ENCODE results near the gene SART1.

SART1 gene, protein sequence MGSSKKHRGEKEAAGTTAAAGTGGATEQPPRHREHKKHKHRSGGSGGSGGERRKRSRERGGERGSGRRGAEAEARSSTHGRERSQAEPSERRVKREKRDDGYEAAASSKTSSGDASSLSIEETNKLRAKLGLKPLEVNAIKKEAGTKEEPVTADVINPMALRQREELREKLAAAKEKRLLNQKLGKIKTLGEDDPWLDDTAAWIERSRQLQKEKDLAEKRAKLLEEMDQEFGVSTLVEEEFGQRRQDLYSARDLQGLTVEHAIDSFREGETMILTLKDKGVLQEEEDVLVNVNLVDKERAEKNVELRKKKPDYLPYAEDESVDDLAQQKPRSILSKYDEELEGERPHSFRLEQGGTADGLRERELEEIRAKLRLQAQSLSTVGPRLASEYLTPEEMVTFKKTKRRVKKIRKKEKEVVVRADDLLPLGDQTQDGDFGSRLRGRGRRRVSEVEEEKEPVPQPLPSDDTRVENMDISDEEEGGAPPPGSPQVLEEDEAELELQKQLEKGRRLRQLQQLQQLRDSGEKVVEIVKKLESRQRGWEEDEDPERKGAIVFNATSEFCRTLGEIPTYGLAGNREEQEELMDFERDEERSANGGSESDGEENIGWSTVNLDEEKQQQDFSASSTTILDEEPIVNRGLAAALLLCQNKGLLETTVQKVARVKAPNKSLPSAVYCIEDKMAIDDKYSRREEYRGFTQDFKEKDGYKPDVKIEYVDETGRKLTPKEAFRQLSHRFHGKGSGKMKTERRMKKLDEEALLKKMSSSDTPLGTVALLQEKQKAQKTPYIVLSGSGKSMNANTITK

DNA sequence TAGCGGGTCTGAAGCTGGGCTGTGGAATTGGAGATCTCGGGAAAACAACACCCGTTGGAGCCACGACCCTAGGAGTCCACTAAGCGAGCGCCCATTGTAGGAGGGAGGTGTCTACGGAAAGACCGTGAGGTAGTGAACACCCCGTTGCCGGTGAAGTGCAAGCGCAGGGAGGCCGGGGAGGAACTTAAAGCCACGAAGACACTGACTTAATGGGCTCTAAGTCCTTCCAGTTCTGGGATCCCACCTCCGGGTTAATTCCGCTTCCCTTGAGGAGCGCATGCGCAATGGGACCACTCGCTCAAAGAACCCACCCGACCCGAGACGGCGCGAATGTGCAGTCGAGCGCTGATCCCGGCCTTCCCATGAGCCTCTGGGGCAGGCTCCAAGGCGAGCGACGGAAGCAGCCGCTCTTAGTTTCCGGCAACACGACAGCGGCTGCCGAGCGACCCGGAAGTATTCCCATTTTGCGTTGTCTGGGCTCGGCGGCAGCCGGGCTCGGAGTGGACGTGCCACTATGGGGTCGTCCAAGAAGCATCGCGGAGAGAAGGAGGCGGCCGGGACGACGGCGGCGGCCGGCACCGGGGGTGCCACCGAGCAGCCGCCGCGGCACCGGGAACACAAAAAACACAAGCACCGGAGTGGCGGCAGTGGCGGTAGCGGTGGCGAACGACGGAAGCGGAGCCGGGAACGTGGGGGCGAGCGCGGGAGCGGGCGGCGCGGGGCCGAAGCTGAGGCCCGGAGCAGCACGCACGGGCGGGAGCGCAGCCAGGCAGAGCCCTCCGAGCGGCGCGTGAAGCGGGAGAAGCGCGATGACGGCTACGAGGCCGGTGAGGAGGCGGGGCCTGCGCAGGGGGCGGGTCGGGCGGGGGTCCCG lies at the start of gene SART1:
TSS of gene SART1 (plus strand) at position 468 of the 874 bp plus-strand sequence. CDS start at position 515, 47 bp downstream.
- DNase-seq = peak; percentile 85

DNA sequence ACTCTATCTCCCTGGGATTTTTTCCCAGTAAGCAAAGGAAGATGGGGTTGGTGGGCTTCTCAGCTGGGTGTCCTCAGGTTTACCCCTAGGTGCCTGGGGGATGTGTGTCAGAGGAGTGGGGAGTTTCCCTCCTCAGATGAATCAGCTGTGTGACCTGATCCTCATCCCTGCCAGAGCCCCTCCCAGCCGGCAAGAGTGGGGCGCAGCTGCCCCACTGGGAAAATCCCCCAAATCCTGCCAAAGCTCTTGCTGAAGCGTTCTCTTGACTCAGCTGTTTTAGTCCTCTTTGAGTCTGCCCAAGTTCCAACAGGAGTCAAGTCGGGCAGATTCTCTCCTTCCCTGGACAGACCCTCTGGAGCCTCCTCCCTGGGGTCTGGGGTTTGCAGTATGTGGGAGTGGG lies 48.7 kb upstream of the SART1 start:
- DNase-seq = no peak

DNA sequence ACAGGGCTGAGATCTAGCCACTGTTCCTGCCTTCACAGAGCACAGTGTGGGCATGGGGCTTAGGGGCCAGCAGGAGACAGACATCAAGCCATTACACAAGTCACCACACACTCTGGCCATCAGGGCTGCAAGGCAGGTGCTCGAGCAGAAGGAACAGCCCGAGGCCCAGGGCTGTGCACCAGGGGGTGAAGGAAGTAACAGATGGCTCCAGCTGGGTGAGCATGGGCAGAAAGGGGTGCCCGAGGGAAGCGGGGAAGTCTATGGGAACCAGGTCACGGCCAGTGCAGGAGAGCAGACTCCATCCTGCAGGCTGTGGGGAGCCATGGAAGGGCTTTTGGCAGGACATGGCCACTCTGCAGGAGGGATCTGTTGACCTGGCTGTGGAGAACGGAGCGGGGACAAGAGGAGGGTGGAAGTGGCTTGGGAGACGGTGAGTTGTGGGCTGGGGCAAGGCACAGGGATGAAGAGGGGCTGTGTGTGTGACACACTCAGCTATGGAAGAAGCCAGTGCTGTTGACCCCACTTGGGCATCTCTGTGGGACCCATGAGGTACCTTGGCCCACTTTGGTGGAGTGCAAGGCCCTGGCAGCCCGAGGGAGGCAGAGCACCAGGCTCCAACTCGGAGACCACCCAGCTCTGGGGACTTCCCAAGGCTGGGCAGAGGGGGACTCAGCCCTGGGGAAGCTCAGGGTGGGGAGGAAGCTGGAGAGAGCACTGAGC lies 46.3 kb upstream of the SART1 start:
- peak; percentile 30 for DNase-seq

- no peak for DNase-seq
Observed at GRCh38 chr11:65915821-65916251, 45.7 kb upstream of the SART1 start.

- DNase-seq = no peak
Observed at GRCh38 chr11:65916391-65916790, 45.1 kb upstream of the SART1 start.

DNA sequence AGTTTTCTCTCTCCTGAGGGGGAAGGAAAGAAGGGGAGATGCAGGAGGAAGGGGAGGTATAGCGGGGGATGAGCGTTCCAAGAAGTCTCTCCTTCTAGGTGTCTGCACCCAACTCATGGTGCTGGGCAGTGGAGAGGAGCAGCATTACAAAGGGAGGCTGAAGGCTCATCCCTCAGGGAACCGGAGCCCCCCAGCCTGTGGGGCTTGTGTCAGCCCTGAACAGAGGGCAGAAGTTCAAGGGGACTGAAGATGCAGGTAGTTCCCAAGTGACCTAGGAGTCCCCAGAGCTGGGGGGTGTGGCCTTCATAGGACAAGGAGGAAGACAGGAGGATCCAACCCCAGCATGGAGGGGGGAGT lies 44.5 kb upstream of the SART1 start:
- DNase-seq = no peak

DNA sequence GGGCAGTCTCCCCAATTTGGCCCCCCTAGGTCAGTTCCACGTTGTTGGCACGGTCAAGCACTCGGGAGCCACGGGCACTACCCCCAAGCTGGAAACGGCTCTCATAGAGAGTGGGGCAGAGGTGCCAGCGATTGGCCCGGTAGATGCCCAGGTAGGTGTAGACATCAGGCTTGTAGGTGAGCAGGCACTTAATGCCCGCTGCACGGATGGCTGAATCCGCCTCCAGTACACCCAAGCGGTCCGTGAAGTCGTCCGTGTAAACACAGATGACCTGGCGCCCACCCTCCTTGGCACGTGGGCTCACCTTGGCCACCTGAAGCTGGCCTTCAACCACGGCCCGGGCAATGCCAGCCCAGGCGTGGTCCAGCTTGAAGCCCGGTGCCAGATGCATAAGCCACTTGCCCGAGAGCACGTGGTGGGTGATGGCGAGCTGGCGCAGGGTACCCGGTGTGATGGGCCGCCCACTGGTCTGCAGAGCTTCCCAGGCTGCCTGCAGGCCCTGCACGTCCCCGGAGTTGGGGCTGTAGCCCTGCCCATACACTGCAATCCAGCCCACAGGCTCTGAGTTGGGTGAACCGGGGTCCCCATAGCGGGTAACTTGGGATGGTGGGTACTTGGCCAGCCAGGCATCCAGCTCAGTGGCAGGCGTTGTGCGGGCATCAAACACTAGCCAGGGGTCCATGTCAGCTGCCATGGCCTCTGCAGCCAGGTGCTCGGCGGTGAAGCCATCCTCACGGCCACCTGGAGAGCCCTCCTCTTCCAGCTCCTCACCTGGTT lies 43.9 kb upstream of the SART1 start:
- no peak for DNase-seq

DNA sequence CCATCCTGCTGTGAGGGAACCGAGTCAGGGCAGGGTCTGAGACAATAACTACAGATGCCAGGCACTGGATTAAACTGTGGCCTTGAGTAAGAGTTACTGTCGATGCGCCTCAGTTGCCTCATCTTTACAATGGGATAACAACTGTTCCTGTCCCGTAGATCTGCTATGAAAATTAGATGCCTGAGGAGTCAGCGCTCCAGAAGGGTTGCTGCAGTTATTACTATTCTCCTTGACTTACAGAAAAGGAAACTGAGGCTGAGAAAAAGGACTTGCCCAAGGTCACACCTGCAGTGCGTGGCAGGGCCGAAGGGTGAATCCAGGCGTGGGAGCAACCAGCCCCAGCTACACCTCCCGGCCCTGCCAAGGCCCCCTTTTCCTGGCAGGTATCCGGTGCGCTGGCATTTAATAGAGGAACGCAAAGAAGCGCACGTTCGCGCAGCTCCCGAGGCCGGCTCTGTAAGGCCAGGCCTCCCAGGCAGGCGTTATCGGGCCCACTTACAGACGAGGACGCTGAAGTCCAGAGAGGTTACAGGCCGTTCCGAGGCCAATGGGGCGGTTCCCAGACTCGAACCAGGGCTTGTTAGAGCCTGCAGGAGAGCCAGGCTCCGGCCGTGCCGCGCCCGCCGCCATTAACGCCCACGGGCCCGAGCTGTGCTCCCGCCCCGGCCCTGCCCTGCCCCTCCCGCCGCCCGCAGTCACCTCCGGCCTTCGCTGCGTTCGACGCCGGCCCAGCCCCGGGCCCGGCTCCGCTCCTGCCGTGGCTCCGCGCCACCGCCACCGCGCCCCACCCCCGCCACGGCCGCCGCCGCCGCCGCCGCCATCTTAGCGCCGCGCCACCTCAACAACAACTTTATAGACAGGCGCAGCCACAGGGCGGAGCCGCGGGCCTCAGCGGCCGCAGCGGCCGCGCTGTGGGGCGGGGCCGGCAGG lies 43.1 kb upstream of the SART1 start, which contains the start of gene C11orf68:
TSS of gene C11orf68 (minus strand) at position 852 of the 930 bp plus-strand sequence. CDS start at position 821, 31 bp downstream.
- DNase-seq = no peak

DNA sequence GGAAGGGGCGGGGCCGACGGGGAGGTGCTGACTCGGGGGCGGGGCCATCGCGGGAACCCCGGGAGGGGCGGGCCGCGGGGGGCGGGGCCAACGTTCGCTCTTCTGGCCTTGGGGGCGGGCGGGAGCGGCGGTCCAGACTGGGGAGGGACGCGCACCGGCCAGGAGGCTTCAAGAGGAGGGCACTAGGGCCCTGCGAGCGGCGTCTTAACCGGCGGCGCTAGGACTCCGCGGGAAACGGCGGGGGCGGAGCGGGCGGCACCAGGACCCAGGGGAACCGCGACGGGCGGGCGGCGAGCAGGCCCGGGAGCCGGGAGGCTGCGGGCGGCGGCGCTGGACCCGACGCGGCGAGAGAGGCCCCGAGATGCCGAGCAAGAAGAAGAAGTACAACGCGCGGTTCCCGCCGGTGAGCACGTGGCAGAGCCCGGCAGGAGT lies 42.4 kb upstream of the SART1 start, which contains the start of gene DRAP1:
TSS of gene DRAP1 (plus strand) at position 286 of the 432 bp plus-strand sequence. CDS start at position 362, 76 bp downstream.
- peak; percentile 78 for DNase-seq

- DNase-seq = no peak
Observed at GRCh38 chr11:65919573-65920371, 41.8 kb upstream of the SART1 start.

DNA sequence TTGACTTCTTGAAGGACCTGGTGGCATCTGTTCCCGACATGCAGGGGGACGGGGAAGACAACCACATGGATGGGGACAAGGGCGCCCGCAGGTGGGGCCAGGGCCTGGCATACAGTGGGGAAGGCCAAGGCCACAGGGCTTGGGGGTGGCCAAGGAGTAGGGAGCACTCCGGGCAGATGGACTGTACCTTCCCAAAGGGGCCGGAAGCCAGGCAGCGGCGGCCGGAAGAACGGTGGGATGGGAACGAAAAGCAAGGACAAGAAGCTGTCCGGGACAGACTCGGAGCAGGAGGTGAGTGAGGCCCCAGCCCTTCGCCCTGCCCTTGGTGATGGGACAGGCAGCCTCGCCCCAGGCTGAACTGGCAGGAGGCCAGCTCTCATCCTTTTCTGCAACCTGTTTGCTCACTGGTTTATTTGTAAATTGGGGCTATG lies 41.1 kb upstream of the SART1 start:
- no peak for DNase-seq

DNA sequence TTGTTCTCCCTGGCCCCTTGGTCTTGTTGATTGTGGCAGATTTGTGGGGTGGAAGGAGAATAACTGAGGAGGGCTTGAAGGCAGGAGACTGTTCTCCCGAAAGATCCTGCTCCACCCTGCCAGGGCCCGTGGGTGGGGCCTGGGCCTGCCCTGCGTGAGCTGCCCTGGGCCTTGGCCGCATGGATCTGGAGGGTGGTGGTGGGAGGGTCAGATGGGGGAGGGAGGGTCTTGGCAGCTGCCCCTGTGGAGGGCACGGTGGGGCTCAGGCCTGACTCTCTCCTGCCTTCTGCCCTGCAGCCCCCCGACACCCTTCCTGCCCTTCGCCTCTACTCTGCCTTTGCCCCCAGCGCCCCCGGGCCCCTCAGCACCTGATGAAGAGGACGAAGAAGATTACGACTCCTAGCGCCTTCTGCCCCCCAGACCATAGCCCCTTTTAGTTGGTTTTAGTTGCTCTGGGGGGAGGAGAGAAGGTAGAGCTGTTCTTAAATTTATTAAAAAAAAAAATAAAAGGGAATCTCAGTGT lies 40.4 kb upstream of the SART1 start:
- DNase-seq = no peak

DNA sequence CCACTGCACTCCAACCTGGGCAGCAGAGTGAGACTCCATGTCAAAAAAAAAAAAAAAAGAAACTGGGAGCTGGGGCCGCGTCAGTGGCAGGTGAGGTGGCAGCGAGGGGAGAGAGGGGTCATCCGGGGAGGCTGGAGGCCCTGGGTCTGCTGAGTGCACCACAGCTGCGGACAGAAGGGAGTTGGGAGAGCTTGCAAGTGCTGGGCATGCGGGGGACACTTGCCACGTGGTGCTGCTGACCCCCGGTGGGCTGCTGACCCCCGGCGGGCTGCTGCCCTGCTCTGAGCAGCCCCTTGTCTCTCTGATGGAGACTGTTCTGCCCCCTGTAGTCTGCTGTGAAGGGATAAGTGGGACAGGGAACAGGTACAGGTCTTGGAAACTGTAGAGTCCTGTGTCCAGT lies 39.7 kb upstream of the SART1 start:
- no peak for DNase-seq

DNA sequence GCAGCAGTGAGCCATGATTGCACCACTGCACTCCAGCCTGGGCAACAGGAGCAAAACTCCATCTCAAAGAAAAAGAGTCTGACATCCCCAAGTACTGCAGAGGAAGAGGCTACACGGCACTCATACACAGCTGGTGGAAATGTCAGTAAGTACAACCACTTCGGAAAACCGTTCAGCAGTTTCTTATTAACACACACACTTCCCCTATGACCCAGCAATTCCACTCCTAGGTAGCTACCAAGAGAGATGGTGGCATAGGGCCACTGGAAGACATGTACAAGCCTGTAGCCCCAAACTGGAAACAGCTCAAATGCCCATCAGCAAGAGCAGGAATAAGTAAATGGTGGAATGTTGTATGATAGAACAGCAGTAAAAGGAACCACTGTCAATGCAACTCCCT lies 39.0 kb upstream of the SART1 start:
- DNase-seq = no peak

GRCh38 chr11:65925397-65925796 lies 36.1 kb upstream of the SART1 start:
- DNase-seq = no peak

GRCh38 chr11:65927904-65928397 lies 33.6 kb upstream of the SART1 start:
- no peak for DNase-seq

DNA sequence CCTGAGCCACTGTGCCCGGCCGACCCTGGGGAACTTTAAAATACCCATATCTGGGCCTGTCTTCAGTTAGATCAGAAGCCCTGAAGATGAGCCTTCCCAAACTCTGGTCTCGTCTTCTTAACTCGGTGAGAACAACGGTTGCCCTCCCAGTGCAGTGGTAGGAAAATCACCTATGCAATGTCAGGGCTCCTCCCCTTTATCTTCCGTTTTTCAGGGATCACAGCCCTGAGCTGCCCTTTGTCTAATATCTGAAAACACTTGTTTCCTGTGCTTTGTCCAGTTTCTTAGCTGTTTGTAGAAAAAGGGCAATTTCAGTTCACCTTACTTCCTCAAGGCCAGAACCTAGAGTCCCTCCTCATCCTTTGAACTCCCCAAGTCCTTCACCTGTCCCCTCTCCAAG lies 32.9 kb upstream of the SART1 start:
- DNase-seq = no peak

- no peak for DNase-seq
Observed at GRCh38 chr11:65931773-65932557, 29.6 kb upstream of the SART1 start.
